Measurements from ENCODE around the gene TRUB2.

DNA sequence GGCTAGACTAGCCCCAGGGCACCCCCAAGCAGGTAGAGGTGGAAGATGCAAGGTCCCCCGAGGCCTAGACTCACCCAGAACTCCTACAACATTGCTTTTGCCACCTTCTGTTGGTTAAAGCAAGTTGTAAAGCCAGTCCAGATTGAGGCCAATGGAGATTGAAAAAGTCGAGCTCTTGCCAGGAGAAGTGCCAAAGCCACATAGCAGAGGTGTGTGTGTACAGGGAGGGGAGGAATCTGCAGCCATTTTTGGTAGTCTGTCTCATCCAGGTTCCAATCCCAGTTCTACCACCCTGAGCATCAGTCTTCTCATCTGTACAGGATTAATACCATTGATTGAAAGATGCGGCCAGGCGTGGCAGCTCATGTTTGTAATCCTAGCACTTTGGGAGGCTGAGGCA is 36.6 kb upstream of the TRUB2 start:
- TF ChIP-seq, protein P1, sequence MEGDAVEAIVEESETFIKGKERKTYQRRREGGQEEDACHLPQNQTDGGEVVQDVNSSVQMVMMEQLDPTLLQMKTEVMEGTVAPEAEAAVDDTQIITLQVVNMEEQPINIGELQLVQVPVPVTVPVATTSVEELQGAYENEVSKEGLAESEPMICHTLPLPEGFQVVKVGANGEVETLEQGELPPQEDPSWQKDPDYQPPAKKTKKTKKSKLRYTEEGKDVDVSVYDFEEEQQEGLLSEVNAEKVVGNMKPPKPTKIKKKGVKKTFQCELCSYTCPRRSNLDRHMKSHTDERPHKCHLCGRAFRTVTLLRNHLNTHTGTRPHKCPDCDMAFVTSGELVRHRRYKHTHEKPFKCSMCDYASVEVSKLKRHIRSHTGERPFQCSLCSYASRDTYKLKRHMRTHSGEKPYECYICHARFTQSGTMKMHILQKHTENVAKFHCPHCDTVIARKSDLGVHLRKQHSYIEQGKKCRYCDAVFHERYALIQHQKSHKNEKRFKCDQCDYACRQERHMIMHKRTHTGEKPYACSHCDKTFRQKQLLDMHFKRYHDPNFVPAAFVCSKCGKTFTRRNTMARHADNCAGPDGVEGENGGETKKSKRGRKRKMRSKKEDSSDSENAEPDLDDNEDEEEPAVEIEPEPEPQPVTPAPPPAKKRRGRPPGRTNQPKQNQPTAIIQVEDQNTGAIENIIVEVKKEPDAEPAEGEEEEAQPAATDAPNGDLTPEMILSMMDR (conservative IDR thresholded peaks at IDR 0.05; ENCODE audit: low read length) = no peak
- no peak for TF ChIP-seq EZH2phosphoT487 (IDR thresholded peaks at IDR 0.05; ENCODE audit: borderline replicate concordance, low read depth, low read length)
